HFF-Myc (cell line): ENCODE results near the gene TRIM33.

Source experiments
- DNase-seq: peaks from one replicate; pipeline ENCODE4 v3.0.0-alpha.2; 2011; ENCODE audit warnings: low read depth; ENCODE audit errors: extremely low read depth
- H3K4me3 ChIP-seq: replicated peaks from 2 replicates; pipeline ENCODE4 v1.5.1; 2011; ENCODE audit warnings: low read depth, mild to moderate bottlenecking, control low read depth, low read length
- TF ChIP-seq, protein P1 (sequence below): IDR thresholded peaks from 2 replicates; pipeline ENCODE4 v1.5.1; 2012; ENCODE audit warnings: mild to moderate bottlenecking, low read depth, low read length, control low read depth; ENCODE audit errors: missing control alignments

TRIM33 gene

DNA sequence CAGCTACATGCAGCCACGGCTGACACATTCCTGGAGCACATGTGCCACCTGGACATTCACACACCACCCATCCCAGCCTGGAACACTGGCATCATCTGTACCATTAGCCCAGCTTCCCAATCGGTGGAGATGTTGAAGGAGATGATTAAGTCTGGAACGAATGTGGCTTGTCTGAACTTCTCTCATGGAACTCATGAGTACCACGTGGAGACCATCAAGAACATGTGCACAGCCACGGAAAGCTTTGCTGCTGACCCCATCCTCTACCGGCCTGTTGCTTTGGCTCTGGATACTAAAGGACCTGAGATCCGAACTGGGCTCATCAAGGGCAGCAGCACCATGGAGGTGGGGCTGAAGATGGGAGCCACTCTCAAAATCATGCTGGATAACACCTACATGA, 25.0 kb upstream of the TRIM33 start:
- TF ChIP-seq, protein P1, sequence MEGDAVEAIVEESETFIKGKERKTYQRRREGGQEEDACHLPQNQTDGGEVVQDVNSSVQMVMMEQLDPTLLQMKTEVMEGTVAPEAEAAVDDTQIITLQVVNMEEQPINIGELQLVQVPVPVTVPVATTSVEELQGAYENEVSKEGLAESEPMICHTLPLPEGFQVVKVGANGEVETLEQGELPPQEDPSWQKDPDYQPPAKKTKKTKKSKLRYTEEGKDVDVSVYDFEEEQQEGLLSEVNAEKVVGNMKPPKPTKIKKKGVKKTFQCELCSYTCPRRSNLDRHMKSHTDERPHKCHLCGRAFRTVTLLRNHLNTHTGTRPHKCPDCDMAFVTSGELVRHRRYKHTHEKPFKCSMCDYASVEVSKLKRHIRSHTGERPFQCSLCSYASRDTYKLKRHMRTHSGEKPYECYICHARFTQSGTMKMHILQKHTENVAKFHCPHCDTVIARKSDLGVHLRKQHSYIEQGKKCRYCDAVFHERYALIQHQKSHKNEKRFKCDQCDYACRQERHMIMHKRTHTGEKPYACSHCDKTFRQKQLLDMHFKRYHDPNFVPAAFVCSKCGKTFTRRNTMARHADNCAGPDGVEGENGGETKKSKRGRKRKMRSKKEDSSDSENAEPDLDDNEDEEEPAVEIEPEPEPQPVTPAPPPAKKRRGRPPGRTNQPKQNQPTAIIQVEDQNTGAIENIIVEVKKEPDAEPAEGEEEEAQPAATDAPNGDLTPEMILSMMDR = no peak
- H3K4me3 ChIP-seq = no peak overlapping the region
- DNase-seq = no peak

DNA sequence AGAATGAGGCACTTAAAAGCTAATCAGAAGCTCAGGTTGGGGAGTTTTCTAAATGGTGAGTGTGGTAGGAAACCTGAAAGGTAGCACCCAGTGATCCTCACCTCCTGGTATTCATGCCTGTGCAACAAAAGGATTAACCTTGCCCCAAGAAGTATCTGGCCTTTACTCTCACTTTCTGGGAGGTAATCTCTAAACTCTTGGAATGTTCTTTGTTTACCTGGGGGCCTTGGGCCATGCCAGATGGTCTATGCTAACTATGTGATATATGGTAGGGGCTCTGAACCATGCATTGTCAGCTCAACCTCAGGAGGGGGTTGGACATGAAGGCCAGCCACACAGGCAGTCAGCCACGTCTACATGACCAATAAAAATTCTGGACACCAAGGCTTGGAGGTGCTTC, 24.4 kb upstream of the TRIM33 start:
- TF ChIP-seq, protein P1 = no peak
- no peak for DNase-seq
- no peak overlapping the region for H3K4me3 ChIP-seq

DNA sequence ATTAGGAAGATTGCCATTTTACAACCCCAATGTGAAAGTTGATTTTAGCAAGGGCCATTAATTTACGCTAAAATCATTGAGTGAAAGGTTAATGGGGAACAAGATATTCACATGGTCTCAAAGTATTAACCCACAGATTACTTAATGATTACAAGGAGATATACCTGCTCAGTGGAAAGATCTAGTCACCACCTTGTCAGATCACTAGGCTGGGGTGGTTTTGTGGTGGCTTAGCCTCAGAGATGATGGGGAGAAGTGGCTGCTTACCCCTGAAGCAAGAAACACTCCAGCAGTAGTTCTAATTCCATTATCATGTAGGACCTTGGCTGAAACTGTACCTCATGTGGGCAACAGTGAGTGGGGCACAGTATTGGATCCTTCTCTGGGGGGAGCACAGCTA, 20.1 kb upstream of the TRIM33 start:
- TF ChIP-seq, protein P1 = no peak
- no peak overlapping the region for H3K4me3 ChIP-seq
- no peak for DNase-seq

DNA sequence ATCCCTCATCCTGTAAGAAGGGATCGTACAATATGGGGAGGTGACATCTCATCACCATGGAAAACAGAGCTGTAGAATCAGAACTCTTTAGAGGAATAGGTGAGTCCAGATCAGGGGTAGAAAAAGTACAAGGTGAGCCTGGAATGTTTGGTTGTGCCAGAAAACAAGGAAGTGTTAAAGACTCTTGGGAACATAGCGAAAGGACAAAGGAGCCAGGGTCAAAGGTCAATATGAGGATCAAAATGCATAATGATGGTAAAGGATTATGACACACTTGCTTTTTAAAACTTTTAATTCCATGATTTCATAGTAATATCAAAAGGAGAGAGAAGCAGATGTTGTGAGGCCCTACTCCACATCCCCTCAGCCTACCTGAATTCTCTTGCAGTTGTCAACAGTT, 19.2 kb upstream of the TRIM33 start:
- H3K4me3 ChIP-seq = no peak overlapping the region
- TF ChIP-seq, protein P1 = no peak
- no peak for DNase-seq

DNA sequence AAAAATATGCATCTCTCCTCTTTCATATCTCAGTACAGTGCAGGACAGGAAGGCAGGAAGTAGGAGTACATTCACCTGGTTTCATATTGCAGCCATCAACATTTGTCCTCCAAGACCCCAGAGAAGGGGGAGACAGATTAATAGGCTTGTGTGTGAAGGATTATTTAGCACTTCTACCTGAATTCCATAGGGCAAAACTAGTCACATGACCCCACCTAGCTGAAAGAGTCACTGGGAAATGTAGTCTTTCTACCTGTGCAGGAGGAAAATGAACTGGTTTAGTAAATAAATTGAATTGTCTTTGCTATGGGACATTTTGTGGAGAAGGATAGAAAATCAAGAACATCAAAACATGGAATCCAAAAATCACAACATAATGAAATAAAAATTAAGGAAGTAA, 13.9 kb upstream of the TRIM33 start:
- DNase-seq = no peak
- TF ChIP-seq, protein P1 = no peak
- H3K4me3 ChIP-seq = no peak overlapping the region

- no peak overlapping the region for H3K4me3 ChIP-seq
- no peak for DNase-seq
- TF ChIP-seq, protein P1 = no peak
Measured at GRCh38 chr1:114522264-114522575, 11.2 kb upstream of the TRIM33 start.

DNA sequence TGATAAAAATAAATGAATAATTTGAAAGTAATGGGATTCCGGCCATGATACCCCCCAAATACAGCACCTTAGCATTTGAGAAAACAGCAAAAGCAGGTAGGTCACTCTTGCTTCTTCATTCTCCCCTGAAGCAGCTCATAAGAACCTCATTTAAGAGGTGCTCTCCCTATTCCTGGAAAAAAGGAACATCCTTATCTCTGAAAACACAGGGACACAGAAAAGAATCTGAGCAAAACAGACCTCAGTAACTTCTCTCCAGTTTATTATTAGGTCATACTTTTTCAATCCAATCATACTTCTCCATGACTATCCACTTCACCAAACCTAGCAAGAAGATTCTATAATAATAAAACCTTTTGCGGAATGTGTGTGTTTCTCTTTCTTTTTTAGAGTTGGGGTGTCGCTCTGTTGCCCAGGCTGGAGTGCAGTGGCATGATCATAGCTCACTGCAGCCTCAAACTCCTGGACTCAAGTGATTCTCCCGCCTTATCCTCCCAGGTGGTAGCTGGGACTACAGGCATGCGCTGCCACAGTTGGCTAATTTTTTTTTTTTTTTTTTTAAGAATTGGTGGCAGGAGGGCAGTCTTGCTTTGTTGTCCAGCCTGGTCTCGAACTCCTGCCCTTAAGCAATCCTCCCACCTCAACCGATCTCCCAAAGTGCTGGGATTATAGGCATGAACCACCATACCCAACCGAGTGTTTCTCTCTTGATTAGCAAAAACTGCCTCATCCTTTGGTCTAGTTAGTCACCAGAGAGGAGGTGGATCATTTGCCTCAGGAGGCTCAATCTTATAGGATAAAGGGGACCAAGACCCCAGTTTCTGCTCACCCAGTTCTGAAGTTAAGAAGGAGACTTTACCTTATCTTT, 10.6 kb upstream of the TRIM33 start:
- H3K4me3 ChIP-seq = no peak overlapping the region
- no peak for DNase-seq
- TF ChIP-seq, protein P1 = no peak
